ENCODE measurements around the gene CCDC9. TPM values are rescaled to one million over a fixed set of nuclear protein-coding genes. Genes with fewer than 3 reads are reported as not detected.
"Not testable (repeated sequence)": the region's sequence is repeated elsewhere in the genome, so short reads cannot be mapped to it uniquely, and the experiment has no call there.

The CCDC9 gene
- total and polyA plus RNA-seq, 2 experiments from 2014 or later = 14.5 to 15.0 TPM

DNA sequence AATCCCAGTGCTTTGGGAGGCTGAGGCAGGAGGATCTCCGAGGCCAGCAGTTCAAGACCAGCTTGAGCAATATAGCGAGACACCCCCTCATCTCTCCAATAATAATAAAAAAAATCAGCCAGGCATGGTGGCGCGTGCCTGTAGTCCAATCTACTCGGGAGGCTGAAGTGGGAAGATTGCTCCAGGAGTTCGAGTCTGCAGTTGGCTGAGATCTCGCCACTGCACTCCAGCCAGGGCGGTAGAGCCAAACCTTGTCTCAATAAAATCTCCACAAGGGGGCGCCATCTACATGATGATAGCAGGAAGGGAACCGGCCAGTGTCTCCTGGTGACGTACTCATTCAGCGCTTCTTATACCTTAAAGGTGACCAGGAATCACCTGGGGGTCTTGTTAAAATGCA lies 39.7 kb downstream of the CCDC9 start:
- no peak overlapping the region for H3K27ac Mint-ChIP-seq

DNA sequence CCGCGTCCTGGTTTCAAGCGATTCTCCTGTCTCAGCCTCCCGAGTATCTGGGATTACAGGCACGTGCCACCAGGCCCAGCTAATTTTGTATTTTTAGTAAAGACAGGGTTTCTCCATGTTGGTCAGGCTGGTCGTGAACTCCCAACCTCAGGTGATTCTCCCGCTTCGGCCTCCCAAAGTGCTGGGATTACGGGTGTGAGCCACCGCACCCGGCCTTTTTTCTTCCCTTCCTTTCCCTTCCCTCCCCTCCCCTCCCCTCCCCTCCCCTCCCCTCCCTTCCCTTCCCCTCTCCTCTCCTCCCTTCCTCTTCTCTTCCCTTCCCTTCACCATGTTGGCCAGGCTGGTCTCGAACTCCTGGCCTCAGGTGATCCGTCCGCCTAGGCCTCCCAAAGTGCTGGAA lies 44.5 kb downstream of the CCDC9 start:
- not testable (repeated sequence) for H3K36me3 ChIP-seq (ENCODE audit: insufficient read depth); DNase-seq (ENCODE audit: low spot score); H3K36me3 Mint-ChIP-seq (ENCODE audit: low read depth); H4K20me1 ChIP-seq (replicated peaks; ENCODE audit: insufficient read depth); H3K27ac Mint-ChIP-seq; H3K4me3 ChIP-seq; H3K4me1 ChIP-seq (ENCODE audit: insufficient read depth); H3K79me2 ChIP-seq (replicated peaks; ENCODE audit: insufficient read depth); H2AFZ ChIP-seq; H3K27me3 ChIP-seq (ENCODE audit: insufficient read depth); H3F3A ChIP-seq (replicated peaks; ENCODE audit: low read depth); H3K9me3 Mint-ChIP-seq; H3K4me3 Mint-ChIP-seq; H3K4me2 ChIP-seq; H3K9me2 ChIP-seq (ENCODE audit: insufficient read depth); ATAC-seq
- H3K27me3 Mint-ChIP-seq (ENCODE audit: insufficient read depth, low read depth, poor library complexity) = peaks cover 11% of the 10 kb centered on the region
- H3K27ac ChIP-seq (ENCODE audit: low read depth) = 0 out of 2 replicates have a peak overlapping the region, but pooled peaks have one; percentile 32
- H3K4me1 Mint-ChIP-seq = peaks cover 12% of the 10 kb centered on the region

More for the DNA sequence above, 39.7 kb downstream of the CCDC9 start:
- no peaks in the 10 kb centered on the region for H3K79me2 ChIP-seq (replicated peaks; ENCODE audit: insufficient read depth)
- H3K4me2 ChIP-seq = no peak overlapping the region
- H3K9me2 ChIP-seq (ENCODE audit: insufficient read depth) = no peaks in the 10 kb centered on the region
- H3K4me3 ChIP-seq = no peak overlapping the region
- H3K36me3 ChIP-seq (ENCODE audit: insufficient read depth) = no peaks in the 10 kb centered on the region
- Mint-ChIP-seq H3K4me1 (peaks cover 9% of the 10 kb centered on the region; the same call in 2 of the 3 replicates), H3K4me3 (no peak overlapping the region), H3K27me3 (ENCODE audit: insufficient read depth, low read depth, poor library complexity) (peaks cover 7% of the 10 kb centered on the region), H3K9me3 (no peaks in the 10 kb centered on the region), H3K36me3 (ENCODE audit: low read depth) (no peaks in the 10 kb centered on the region)
- no peaks in the 10 kb centered on the region for H3K4me1 ChIP-seq (ENCODE audit: insufficient read depth)
- TF ChIP-seq ZNF331 (CRISPR knock-in tag; IDR thresholded peaks at IDR 0.05; ENCODE audit: low read depth) (no peak), EZH2 (IDR thresholded peaks at IDR 0.05; ENCODE audit: low read depth, unreplicated experiment) (no peak), CREB1 (CRISPR knock-in tag; IDR thresholded peaks at IDR 0.05; ENCODE audit: low read depth) (peak; percentile 90), POLR2AphosphoS5 (IDR thresholded peaks at IDR 0.05; ENCODE audit: low read depth) (no peak), STAT1 (IDR thresholded peaks at IDR 0.05; ENCODE audit: unreplicated experiment) (no peak)
- TF ChIP-seq, protein P1, sequence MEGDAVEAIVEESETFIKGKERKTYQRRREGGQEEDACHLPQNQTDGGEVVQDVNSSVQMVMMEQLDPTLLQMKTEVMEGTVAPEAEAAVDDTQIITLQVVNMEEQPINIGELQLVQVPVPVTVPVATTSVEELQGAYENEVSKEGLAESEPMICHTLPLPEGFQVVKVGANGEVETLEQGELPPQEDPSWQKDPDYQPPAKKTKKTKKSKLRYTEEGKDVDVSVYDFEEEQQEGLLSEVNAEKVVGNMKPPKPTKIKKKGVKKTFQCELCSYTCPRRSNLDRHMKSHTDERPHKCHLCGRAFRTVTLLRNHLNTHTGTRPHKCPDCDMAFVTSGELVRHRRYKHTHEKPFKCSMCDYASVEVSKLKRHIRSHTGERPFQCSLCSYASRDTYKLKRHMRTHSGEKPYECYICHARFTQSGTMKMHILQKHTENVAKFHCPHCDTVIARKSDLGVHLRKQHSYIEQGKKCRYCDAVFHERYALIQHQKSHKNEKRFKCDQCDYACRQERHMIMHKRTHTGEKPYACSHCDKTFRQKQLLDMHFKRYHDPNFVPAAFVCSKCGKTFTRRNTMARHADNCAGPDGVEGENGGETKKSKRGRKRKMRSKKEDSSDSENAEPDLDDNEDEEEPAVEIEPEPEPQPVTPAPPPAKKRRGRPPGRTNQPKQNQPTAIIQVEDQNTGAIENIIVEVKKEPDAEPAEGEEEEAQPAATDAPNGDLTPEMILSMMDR (conservative IDR thresholded peaks at IDR 0.05; ENCODE audit: low read depth in 2 of 2) = peak; percentile 84 to 94
- TF ChIP-seq, protein P2, sequence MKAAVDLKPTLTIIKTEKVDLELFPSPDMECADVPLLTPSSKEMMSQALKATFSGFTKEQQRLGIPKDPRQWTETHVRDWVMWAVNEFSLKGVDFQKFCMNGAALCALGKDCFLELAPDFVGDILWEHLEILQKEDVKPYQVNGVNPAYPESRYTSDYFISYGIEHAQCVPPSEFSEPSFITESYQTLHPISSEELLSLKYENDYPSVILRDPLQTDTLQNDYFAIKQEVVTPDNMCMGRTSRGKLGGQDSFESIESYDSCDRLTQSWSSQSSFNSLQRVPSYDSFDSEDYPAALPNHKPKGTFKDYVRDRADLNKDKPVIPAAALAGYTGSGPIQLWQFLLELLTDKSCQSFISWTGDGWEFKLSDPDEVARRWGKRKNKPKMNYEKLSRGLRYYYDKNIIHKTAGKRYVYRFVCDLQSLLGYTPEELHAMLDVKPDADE (IDR thresholded peaks at IDR 0.05) = no peak
- no peaks in the 10 kb centered on the region for H3K27me3 ChIP-seq (ENCODE audit: insufficient read depth)
- DNase-seq (ENCODE audit: low spot score) = peak; percentile 99
- H3F3A ChIP-seq (replicated peaks; ENCODE audit: low read depth) = no peaks in the 10 kb centered on the region
- H4K20me1 ChIP-seq (replicated peaks; ENCODE audit: insufficient read depth) = no peaks in the 10 kb centered on the region
- no peak overlapping the region for H2AFZ ChIP-seq
- ATAC-seq = peak; percentile 99
- no peak overlapping the region for H3K27ac ChIP-seq (ENCODE audit: low read depth)

DNA sequence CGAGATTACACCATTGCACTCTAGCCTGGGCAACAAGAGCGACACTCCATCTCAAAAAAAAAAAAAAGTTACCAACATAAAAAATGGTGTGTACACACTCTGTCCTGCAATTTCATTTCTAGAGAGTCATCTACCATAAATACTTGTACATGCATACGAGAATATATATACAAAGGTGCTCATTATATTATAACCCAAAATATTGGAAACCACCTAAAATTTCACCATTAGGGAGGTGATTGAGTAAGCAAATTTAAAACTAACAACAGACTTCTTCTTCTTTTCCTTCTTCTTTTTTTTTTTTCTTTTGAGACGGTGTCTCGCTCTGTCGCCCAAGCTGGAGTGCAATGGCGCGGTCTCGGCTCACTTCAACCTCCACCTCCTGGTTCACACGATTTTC lies 45.9 kb downstream of the CCDC9 start:
- Histone ChIP-seq H3K36me3 (ENCODE audit: insufficient read depth) (no peaks in the 10 kb centered on the region), H3F3A (replicated peaks; ENCODE audit: low read depth) (no peaks in the 10 kb centered on the region), H3K4me1 (ENCODE audit: insufficient read depth) (no peaks in the 10 kb centered on the region), H3K79me2 (replicated peaks; ENCODE audit: insufficient read depth) (no peaks in the 10 kb centered on the region), H2AFZ (no peak overlapping the region), H4K20me1 (replicated peaks; ENCODE audit: insufficient read depth) (no peaks in the 10 kb centered on the region), H3K9me2 (ENCODE audit: insufficient read depth) (no peaks in the 10 kb centered on the region), H3K27me3 (ENCODE audit: insufficient read depth) (no peaks in the 10 kb centered on the region), H3K27ac (ENCODE audit: low read depth) (no peak overlapping the region), H3K4me3 (no peak overlapping the region), H3K4me2 (no peak overlapping the region)
- Mint-ChIP-seq H3K9me3 (peaks cover 3% of the 10 kb centered on the region; the same call in 2 of the 3 replicates), H3K27ac (no peak overlapping the region), H3K4me1 (peaks cover 6% of the 10 kb centered on the region), H3K27me3 (ENCODE audit: insufficient read depth, low read depth, poor library complexity) (peaks cover 9% of the 10 kb centered on the region), H3K36me3 (ENCODE audit: low read depth) (no peaks in the 10 kb centered on the region), H3K4me3 (no peak overlapping the region)
- TF ChIP-seq POLR2AphosphoS5 (IDR thresholded peaks at IDR 0.05; ENCODE audit: low read depth) = no peak
- no peak for TF ChIP-seq NANOG (IDR thresholded peaks at IDR 0.05; ENCODE audit: borderline replicate concordance)
- TF ChIP-seq, protein P3, sequence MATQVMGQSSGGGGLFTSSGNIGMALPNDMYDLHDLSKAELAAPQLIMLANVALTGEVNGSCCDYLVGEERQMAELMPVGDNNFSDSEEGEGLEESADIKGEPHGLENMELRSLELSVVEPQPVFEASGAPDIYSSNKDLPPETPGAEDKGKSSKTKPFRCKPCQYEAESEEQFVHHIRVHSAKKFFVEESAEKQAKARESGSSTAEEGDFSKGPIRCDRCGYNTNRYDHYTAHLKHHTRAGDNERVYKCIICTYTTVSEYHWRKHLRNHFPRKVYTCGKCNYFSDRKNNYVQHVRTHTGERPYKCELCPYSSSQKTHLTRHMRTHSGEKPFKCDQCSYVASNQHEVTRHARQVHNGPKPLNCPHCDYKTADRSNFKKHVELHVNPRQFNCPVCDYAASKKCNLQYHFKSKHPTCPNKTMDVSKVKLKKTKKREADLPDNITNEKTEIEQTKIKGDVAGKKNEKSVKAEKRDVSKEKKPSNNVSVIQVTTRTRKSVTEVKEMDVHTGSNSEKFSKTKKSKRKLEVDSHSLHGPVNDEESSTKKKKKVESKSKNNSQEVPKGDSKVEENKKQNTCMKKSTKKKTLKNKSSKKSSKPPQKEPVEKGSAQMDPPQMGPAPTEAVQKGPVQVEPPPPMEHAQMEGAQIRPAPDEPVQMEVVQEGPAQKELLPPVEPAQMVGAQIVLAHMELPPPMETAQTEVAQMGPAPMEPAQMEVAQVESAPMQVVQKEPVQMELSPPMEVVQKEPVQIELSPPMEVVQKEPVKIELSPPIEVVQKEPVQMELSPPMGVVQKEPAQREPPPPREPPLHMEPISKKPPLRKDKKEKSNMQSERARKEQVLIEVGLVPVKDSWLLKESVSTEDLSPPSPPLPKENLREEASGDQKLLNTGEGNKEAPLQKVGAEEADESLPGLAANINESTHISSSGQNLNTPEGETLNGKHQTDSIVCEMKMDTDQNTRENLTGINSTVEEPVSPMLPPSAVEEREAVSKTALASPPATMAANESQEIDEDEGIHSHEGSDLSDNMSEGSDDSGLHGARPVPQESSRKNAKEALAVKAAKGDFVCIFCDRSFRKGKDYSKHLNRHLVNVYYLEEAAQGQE (IDR thresholded peaks at IDR 0.05; ENCODE audit: unreplicated experiment) = no peak
- TF ChIP-seq CREB1 (CRISPR knock-in tag; IDR thresholded peaks at IDR 0.05; ENCODE audit: low read depth) = no peak
- no peak for DNase-seq (ENCODE audit: low spot score)
- ATAC-seq = no peak

Measured in GM23338 (cell line).